ENCODE data around the gene SLC15A4. TPM values are rescaled to one million over a fixed set of nuclear protein-coding genes. Genes with fewer than 3 reads are reported as not detected.

SLC15A4 gene
- total RNA-seq, 2 experiments from 2014 or later: 26.4 to 26.8 TPM

DNA sequence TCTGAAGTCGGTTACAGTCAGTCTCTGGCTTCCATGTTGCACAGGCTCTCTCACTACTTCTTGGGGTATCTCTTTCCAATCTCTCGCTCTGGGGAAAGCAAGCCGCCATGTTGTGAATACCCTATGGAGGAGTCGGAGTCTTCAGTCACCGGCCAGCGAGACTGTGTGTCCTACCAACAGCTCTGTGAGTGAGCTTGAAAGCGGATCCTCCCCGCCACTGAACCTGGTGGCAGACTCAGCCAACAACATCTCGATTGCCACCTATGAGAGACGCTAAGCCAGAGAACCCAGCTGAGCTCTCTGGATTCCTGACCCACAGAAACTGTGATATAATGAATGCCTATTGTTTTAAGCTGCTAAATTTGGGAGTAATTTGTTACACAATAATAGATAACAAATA is 51.5 kb downstream of the SLC15A4 start:
- Mint-ChIP-seq H3K9me3 (no peaks in the 10 kb centered on the region), H3K36me3 (ENCODE audit: low read depth) (no peaks in the 10 kb centered on the region), H3K27me3 (peaks cover 5% of the 10 kb centered on the region), H3K27ac (no peak overlapping the region), H3K4me1 (ENCODE audit: low read depth) (no peaks in the 10 kb centered on the region), H3K4me3 (no peak overlapping the region)
- ChIA-PET CTCF (interaction anchor here (1.2 kb wide), 1 partner anchor 11 kb away, joined by 6 read pairs; no protein-coding TSS in a partner anchor), POLR2A (no interaction called here)
- ATAC-seq (no peak), DNase-seq (no peak)
- TF ChIP-seq, protein P1, sequence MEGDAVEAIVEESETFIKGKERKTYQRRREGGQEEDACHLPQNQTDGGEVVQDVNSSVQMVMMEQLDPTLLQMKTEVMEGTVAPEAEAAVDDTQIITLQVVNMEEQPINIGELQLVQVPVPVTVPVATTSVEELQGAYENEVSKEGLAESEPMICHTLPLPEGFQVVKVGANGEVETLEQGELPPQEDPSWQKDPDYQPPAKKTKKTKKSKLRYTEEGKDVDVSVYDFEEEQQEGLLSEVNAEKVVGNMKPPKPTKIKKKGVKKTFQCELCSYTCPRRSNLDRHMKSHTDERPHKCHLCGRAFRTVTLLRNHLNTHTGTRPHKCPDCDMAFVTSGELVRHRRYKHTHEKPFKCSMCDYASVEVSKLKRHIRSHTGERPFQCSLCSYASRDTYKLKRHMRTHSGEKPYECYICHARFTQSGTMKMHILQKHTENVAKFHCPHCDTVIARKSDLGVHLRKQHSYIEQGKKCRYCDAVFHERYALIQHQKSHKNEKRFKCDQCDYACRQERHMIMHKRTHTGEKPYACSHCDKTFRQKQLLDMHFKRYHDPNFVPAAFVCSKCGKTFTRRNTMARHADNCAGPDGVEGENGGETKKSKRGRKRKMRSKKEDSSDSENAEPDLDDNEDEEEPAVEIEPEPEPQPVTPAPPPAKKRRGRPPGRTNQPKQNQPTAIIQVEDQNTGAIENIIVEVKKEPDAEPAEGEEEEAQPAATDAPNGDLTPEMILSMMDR (IDR thresholded peaks at IDR 0.05): no peak
- intact Hi-C loops (cut with micrococcal nuclease): no loop called here

DNA sequence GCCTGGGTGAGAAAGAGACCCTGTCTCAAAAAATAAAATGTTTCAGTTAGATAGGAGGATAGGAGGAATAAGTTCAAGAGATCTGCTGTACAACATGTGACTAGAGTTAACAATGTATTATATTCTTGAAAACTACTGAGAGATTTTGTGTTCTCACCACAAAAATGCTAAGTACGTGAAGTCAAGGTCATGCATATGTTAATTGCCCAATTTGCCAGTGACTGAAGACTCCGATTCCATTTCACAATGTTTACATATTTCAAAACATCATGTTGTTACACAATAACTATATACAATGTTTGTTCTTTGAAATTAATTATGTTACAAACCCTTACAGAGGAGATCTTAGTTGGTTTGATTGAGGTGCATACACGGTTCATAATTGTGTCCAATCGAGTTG is 52.1 kb downstream of the SLC15A4 start:
- no peak for ATAC-seq
- ChIA-PET CTCF (no interaction called here), POLR2A (no interaction called here)
- H3K36me3 Mint-ChIP-seq (ENCODE audit: low read depth): no peaks in the 10 kb centered on the region
- TF ChIP-seq, protein P1 (IDR thresholded peaks at IDR 0.05): no peak
- intact Hi-C loops (cut with micrococcal nuclease): no loop called here
- H3K27ac Mint-ChIP-seq: no peak overlapping the region
- H3K4me3 Mint-ChIP-seq: no peak overlapping the region
- no peaks in the 10 kb centered on the region for H3K4me1 Mint-ChIP-seq (ENCODE audit: low read depth)
- peaks cover 7% of the 10 kb centered on the region for H3K27me3 Mint-ChIP-seq
- H3K9me3 Mint-ChIP-seq: no peaks in the 10 kb centered on the region
- DNase-seq: no peak

DNA sequence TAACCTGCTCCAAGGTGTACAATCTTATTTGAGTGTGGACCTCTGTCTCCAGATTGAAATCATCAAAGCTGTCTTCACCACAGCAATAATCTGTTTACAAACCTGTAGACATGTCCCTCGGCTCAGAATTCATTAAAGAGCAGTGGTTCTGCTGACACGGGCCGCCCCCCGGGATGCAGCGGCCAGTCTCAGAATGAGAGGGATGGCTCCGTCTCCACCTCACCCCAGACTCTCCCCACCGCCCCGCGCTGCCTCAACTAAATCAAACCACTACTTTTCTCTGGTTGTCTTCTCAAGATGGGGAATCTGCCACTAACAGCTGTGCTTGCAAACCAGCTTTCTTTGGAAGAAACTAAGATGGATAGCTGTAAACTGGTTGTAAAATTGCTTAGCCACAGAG is 56.2 kb downstream of the SLC15A4 start:
- intact Hi-C loops (cut with micrococcal nuclease): no loop called here
- no peak overlapping the region for H3K27ac Mint-ChIP-seq
- H3K36me3 Mint-ChIP-seq (ENCODE audit: low read depth): no peaks in the 10 kb centered on the region
- no peaks in the 10 kb centered on the region for H3K9me3 Mint-ChIP-seq
- ATAC-seq (no peak), DNase-seq (no peak)
- CTCF ChIA-PET: no interaction called here
- TF ChIP-seq, protein P1 (IDR thresholded peaks at IDR 0.05): no peak
- peaks cover 7% of the 10 kb centered on the region for H3K27me3 Mint-ChIP-seq
- POLR2A ChIA-PET: no interaction called here
- no peaks in the 10 kb centered on the region for H3K4me1 Mint-ChIP-seq (ENCODE audit: low read depth)
- H3K4me3 Mint-ChIP-seq: no peak overlapping the region

- Mint-ChIP-seq H3K36me3 (ENCODE audit: low read depth) (no peaks in the 10 kb centered on the region), H3K27ac (no peak overlapping the region), H3K9me3 (no peaks in the 10 kb centered on the region), H3K4me3 (no peak overlapping the region), H3K27me3 (peaks cover 7% of the 10 kb centered on the region), H3K4me1 (ENCODE audit: low read depth) (no peaks in the 10 kb centered on the region)
- CTCF ChIA-PET: no interaction called here
- DNase-seq (no peak), ATAC-seq (no peak)
- POLR2A ChIA-PET: no interaction called here
- TF ChIP-seq, protein P1 (IDR thresholded peaks at IDR 0.05): no peak
- intact Hi-C loops (cut with micrococcal nuclease): no loop called here
Measured at GRCh38 chr12:128766738-128767501, 56.8 kb downstream of the SLC15A4 start.

- H3K36me3 Mint-ChIP-seq (ENCODE audit: low read depth): no peaks in the 10 kb centered on the region
- H3K27me3 Mint-ChIP-seq: peaks cover 5% of the 10 kb centered on the region
- intact Hi-C loops (cut with micrococcal nuclease): no loop called here
- no peaks in the 10 kb centered on the region for H3K9me3 Mint-ChIP-seq
- TF ChIP-seq, protein P1 (IDR thresholded peaks at IDR 0.05): no peak
- POLR2A ChIA-PET: no interaction called here
- no peak for DNase-seq
- H3K4me1 Mint-ChIP-seq (ENCODE audit: low read depth): no peaks in the 10 kb centered on the region
- ATAC-seq: no peak
- CTCF ChIA-PET: no interaction called here
- no peak overlapping the region for H3K27ac Mint-ChIP-seq
- H3K4me3 Mint-ChIP-seq: no peak overlapping the region
Measured at GRCh38 chr12:128763395-128763794, 60.4 kb downstream of the SLC15A4 start.
